Effector memory CD4-positive, alpha-beta T cell (primary cell): Measurements from ENCODE around the gene ARMC6.

Experiments used
- DNase-seq, 3 donors: peaks; one replicate each; pipeline ENCODE4 v3.0.0-alpha.2; 2020
- H3K27ac ChIP-seq: 2 replicates; pipeline ENCODE4 v1.7.0; 2013; ENCODE audit warnings: mild to moderate bottlenecking, low read length, moderate library complexity; ENCODE audit not compliant: insufficient read depth, poor library complexity, severe bottlenecking
- H3K27me3 ChIP-seq: replicated peaks from 2 replicates; pipeline ENCODE4 v1.7.0; 2013; ENCODE audit warnings: mild to moderate bottlenecking, low read length; ENCODE audit not compliant: insufficient read depth, control insufficient read depth, poor library complexity, severe bottlenecking
- H3K36me3 ChIP-seq: 2 replicates; pipeline ENCODE4 v1.7.0; 2013; ENCODE audit warnings: mild to moderate bottlenecking, low read length, moderate library complexity; ENCODE audit not compliant: control insufficient read depth, insufficient read depth
- H3K4me1 ChIP-seq: 2 replicates; pipeline ENCODE4 v1.7.0; 2013; ENCODE audit warnings: low read length, mild to moderate bottlenecking; ENCODE audit not compliant: control insufficient read depth, insufficient read depth, poor library complexity, severe bottlenecking
- H3K4me3 ChIP-seq: 2 replicates; pipeline ENCODE4 v1.7.0; 2013; ENCODE audit warnings: low read length, low read depth, mild to moderate bottlenecking; ENCODE audit not compliant: insufficient read depth, poor library complexity, severe bottlenecking
- H3K9me3 ChIP-seq: 2 replicates; pipeline ENCODE4 v1.7.0; 2013; ENCODE audit warnings: mild to moderate bottlenecking, low read length, moderate library complexity; ENCODE audit not compliant: control insufficient read depth

The ARMC6 gene

DNA sequence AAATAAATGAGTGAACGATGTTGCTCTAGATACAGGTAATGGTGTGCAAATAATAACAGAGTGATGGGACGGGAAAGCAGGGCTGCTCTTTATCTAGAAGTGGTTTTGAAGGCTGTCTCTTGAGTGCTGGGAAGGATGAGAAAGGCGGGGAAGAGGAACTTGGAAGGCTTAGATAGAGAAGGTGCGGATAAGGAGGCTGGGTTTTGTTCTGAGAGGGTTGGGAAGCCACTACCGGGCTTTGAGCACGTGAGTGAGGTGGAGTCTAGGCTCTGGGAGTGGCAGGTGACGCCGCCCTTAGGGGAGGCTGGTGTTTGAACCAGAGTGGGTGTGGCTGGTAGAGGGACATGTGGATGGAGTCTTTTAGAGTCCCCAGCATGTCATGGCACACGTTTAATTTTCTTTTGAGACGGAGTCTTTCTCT, 811 bp downstream of the ARMC6 start:
- Histone ChIP-seq H3K9me3 (no peaks in the 10 kb centered on the region), H3K27me3 (no peaks in the 10 kb centered on the region), H3K4me3 (peak overlapping the region; percentile 74), H3K4me1 (peaks cover 17% of the 10 kb centered on the region), H3K27ac (peak overlapping the region; percentile 87), H3K36me3 (no peaks in the 10 kb centered on the region)
- peak; percentile 48 to 66 (median 53) for DNase-seq

DNA sequence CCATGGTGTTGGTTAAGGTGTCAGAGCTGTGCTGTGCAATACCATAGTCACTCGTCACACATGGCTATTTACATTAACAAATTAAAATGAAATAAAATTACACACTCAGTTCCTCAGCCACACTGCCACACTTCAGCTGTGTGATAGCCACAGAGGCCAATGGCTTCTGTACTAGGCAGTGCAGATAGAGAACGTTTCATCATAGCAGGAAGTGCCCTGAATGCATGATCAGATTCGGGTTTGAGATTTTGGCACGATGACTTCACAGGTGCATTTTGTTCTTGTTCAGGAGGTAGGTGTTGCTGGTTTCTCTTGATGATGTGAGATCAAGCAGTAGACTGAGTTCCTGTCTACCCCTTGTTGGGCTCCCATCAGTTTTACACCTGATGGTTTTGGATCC, 6.5 kb downstream of the ARMC6 start:
- Histone ChIP-seq H3K27me3 (no peaks in the 10 kb centered on the region), H3K36me3 (peaks cover 8% of the 10 kb centered on the region), H3K4me1 (peaks cover 6% of the 10 kb centered on the region), H3K27ac (no peak overlapping the region), H3K9me3 (no peaks in the 10 kb centered on the region), H3K4me3 (no peak overlapping the region)
- DNase-seq: no peak

DNA sequence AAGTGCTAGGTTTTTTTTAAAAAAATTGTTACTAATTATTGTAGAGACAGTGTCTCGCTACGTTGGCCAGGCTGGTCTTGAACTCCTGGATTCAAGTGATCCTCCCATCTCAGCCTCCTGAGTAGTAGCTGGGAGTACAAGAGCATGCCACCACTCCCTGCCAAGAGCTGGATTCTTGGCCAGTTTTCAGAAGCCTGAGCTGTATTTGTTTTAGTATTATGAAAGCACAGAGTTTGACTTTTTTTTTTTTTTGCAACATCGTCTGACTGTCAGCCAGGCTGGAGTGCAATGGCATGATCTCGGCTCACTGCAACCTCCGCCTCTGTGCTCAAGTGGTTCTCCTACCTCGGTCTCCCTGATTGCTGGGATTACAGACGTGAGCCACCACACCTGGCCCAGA, 7.0 kb downstream of the ARMC6 start:
- no peak overlapping the region for H3K4me3 ChIP-seq
- peaks cover 6% of the 10 kb centered on the region for H3K4me1 ChIP-seq
- DNase-seq: no peak
- no peaks in the 10 kb centered on the region for H3K9me3 ChIP-seq
- H3K27me3 ChIP-seq: no peaks in the 10 kb centered on the region
- H3K27ac ChIP-seq: no peak overlapping the region
- peaks cover 8% of the 10 kb centered on the region for H3K36me3 ChIP-seq

GRCh38 chr19:19042732-19043280, 9.4 kb downstream of the ARMC6 start:
- Histone ChIP-seq H3K4me1 (peaks cover 6% of the 10 kb centered on the region), H3K27me3 (no peaks in the 10 kb centered on the region), H3K9me3 (no peaks in the 10 kb centered on the region), H3K4me3 (no peak overlapping the region), H3K36me3 (peaks cover 8% of the 10 kb centered on the region), H3K27ac (no peak overlapping the region)
- DNase-seq: no peak

DNA sequence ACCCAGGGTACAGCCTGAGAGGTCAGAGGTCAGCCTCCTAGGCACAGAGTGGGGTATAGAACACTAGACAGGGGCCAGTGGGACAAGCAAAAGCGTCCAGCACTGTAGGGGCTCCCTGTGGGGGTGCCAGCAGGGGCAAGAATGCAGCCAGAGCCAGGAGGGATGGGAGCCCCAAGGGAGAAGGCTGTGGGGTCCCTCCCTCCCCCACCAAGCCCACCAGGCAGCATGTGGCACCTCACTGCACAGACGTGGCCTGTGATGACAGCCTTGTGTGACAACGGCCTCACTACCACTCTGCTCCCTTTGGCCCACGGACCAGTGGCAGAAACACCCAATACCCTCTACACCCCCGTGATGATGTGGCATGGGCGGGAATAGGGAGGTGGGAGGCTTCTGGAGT, 10.1 kb downstream of the ARMC6 start:
- Histone ChIP-seq H3K4me1 (peaks cover 6% of the 10 kb centered on the region), H3K27ac (no peak overlapping the region), H3K4me3 (no peak overlapping the region), H3K36me3 (peaks cover 8% of the 10 kb centered on the region), H3K27me3 (no peaks in the 10 kb centered on the region), H3K9me3 (no peaks in the 10 kb centered on the region)
- no peak for DNase-seq

DNA sequence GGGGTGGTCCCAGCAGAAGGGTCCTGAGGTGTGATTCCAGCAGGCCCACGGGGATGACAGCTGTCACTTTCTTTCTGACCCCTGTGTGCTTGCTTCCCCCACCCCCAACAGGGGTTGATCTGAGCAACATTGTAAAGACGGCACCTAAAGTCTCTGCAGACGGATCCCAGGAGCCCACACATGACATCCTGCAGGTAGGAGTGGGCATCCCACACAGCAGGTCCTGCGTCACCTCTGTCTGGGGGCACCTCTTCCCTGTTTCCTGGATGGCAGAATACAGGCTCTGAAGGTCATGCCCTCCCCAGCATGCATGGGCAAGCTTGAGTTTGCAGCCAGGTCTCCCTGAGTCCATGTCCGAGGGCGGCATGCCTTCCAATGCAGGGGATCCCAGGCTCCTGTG, 10.5 kb downstream of the ARMC6 start:
- DNase-seq: no peak
- H3K36me3 ChIP-seq: peaks cover 8% of the 10 kb centered on the region
- no peaks in the 10 kb centered on the region for H3K9me3 ChIP-seq
- no peak overlapping the region for H3K4me3 ChIP-seq
- H3K27ac ChIP-seq: no peak overlapping the region
- peaks cover 6% of the 10 kb centered on the region for H3K4me1 ChIP-seq
- H3K27me3 ChIP-seq: no peaks in the 10 kb centered on the region

GRCh38 chr19:19049406-19049805, 16.0 kb downstream of the ARMC6 start:
- H3K4me1 ChIP-seq: no peaks in the 10 kb centered on the region
- peaks cover 25% of the 10 kb centered on the region for H3K36me3 ChIP-seq
- no peaks in the 10 kb centered on the region for H3K9me3 ChIP-seq
- H3K4me3 ChIP-seq: no peak overlapping the region
- DNase-seq: no peak
- no peak overlapping the region for H3K27ac ChIP-seq
- no peaks in the 10 kb centered on the region for H3K27me3 ChIP-seq

DNA sequence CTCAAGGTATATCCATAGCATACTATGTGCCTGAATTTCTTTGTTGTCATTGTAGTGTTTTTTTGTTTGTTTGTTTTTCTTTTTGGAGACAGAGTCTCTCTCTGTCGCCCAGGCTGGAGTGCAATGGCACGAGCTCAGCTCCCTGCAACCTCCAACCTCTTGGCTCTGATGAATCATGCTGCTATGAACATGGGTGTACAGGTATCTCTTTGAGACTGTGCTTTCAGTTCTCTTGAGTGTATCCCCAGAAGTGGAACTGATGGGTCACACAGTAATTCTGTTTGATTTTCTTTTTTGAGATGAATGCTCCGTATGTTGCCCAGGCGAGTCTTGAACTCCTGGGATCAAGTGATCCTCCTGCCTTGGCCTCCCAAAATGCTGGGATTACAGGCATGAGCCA, 16.7 kb downstream of the ARMC6 start:
- no peak for DNase-seq

DNA sequence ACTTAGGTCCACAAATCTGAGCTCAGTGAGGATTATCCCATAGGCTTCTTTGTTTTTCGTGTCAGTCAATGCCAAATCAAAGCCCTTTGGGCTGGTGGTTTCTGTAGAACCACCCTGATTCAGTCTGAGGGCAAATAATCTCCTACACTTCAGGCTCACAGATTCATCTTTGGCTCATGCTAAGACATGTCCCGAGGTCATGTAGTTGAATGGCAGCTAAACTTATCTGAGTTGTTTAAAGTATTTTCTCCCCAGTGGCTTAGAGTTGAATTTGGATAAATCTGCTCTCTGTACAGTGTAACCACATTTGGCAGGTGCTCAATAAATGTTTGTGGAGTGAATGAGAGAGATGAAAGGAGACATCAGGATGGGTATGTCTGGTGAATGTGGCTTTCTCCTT, 17.3 kb downstream of the ARMC6 start:
- Histone ChIP-seq H3K27ac (no peak overlapping the region), H3K4me3 (no peak overlapping the region), H3K36me3 (peaks cover 36% of the 10 kb centered on the region), H3K9me3 (no peaks in the 10 kb centered on the region), H3K4me1 (no peaks in the 10 kb centered on the region), H3K27me3 (no peaks in the 10 kb centered on the region)
- DNase-seq: no peak

More for the DNA sequence above, 16.7 kb downstream of the ARMC6 start:
- H3K9me3 ChIP-seq: no peaks in the 10 kb centered on the region
- no peak overlapping the region for H3K27ac ChIP-seq
- no peak overlapping the region for H3K4me3 ChIP-seq
- H3K36me3 ChIP-seq: peaks cover 32% of the 10 kb centered on the region
- H3K4me1 ChIP-seq: no peaks in the 10 kb centered on the region
- no peaks in the 10 kb centered on the region for H3K27me3 ChIP-seq

GRCh38 chr19:19051478-19052213, 18.2 kb downstream of the ARMC6 start:
- H3K4me1 ChIP-seq: no peaks in the 10 kb centered on the region
- H3K27me3 ChIP-seq: no peaks in the 10 kb centered on the region
- H3K36me3 ChIP-seq: peaks cover 40% of the 10 kb centered on the region
- DNase-seq: no peak
- no peak overlapping the region for H3K27ac ChIP-seq
- no peaks in the 10 kb centered on the region for H3K9me3 ChIP-seq
- H3K4me3 ChIP-seq: no peak overlapping the region
